Activated CD4-positive, alpha-beta T cell treated with anti-CD3 and anti-CD28 coated beads for 24 hours (primary cell): Measurements from ENCODE around the gene ADARB1.

ENCODE experiments used
- DNase-seq, 2 donors: peaks; one replicate each; pipeline ENCODE4 v3.0.0-alpha.2; 2020; ENCODE audit warnings: low read depth in 2 of 2

Gene ADARB1

DNA sequence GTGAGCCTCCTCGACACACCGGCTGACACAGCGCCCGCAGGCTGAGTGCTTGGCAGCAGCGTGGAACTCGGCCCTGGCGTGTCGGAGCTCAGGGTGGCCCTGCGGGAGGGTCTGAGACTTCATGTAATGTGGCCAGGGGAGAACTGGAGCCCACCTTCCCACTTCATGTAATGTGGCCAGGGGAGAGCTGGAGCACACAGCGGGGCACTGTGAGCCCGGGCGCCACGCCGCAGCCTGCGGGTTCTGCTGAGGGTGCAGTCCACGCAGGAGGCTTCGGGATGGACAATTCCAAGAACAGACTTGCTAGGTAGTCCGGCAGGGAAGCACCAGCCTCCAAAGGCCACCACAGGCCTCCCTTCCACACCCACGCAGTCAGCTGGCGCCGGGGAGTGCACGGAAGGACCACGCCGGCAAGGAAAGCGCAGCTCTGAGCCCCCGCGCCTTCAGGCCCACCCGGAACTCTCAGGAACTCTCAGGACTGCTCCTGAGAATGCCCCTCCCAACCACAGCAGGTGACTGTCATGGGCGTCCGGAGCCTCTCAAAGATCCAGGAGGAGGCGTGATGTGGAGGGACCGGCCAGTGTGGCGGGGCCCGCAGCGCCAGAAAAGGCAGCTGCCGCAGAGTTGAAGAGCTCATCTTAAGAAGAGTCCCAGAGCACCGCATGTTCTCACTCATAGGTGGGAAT is 19.3 kb upstream of the ADARB1 start:
- DNase-seq, result no peak

- DNase-seq, result no peak
Measured at GRCh38 chr21:45055861-45056260, 18.5 kb upstream of the ADARB1 start.

GRCh38 chr21:45056296-45056904 is 18.0 kb upstream of the ADARB1 start:
- no peak for DNase-seq

DNA sequence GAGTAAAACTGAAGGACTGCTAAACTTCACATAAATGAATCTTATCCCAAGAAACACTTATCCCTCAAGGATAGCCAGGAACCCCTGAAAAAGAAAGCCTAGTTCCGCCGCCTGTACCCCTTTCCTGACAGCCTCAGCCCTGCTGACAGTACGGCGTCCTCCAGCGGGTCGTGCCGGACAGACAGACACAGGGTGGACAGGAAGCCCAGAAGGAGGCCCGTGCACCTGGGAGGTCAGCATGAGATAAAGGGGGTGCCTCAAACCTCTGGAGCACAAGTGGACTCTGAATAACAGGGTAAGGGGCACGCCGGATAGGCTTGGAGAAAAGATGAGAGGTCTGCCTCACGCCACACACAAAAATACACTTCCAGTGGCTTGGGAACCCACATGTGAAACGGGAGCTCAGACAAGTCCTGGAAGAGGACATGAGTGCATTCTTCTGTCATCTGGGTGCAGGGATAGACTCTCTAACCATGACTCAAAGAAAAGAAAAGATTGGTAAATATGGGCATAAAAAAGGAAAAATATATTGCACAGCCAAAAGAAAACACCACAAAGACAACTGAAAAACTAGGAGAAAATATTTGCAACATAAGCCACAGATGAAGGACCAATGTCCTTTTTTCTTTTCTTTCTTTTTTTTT is 17.3 kb upstream of the ADARB1 start:
- DNase-seq, result no peak

DNA sequence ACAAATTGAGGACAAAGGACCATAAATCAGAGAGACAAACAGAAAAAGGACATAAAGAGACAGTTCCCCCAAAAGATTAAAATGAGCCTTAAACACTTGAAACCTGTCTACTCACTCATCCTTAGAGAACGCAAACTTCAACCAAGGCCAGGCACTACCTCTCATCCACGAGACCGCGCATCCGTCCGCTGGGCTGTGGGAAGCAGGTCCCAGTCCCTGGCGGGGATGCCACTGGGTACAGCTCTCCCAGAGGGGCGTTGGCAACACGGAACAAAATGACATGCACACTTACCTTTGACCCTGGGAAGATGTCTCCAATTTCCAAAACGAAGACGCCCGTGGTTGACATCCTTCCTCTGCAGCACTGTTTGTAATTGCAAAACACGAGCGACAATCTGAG is 16.5 kb upstream of the ADARB1 start:
- DNase-seq, result no peak

GRCh38 chr21:45059121-45059520 is 15.3 kb upstream of the ADARB1 start:
- DNase-seq, result no peak

GRCh38 chr21:45060089-45060488 is 14.3 kb upstream of the ADARB1 start:
- no peak for DNase-seq

DNA sequence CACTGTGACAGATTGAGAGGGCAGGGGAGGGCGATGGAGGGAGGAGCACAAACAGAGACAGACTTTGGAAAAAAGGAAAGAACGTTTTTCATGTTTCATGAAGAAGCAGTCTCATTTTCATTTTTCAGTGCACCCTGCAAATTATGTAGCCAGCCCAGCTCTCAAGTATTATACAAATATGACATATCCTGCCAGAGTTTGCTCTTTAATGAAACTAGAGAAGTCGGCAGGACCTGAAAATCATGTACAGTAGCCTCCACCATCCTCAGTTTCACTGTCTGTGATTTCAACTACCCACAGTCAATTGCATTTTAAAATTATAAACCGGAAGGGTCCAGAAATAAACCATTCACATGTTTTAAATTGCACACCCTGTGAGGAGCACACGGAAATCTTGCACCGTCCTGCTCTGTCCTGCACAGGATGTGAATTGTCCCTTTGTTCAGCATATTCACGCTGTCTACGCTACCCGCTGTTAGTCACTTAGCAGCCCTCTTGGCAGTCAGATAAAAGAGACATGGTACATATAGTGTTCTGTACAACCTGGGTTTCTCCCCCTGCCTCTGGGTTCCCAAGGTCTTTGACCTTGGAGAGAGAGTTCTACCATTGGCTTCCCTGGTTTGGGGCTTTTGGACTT is 13.6 kb upstream of the ADARB1 start:
- DNase-seq, result no peak

DNA sequence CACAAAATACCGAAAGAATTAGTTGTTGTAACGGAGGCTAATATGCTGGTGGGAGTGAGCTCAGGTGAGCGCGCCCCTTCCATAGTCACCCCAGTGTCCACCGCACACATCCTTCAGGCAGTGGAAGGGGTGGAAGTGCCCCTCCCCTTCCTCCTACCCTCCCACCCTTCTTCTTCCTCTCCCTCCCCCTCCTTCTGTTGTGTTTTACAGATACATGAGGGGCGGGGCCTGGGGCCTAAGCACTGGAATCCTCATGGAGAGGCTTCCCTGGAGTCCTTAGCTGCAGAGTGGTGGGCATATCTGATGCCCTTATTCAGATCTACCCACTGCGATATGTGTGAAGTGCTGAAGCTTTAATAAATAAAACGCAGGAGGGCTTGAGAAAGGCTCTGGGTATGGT is 10.3 kb upstream of the ADARB1 start:
- DNase-seq, result no peak

- no peak for DNase-seq
Measured at GRCh38 chr21:45064618-45065399, 9.6 kb upstream of the ADARB1 start.

DNA sequence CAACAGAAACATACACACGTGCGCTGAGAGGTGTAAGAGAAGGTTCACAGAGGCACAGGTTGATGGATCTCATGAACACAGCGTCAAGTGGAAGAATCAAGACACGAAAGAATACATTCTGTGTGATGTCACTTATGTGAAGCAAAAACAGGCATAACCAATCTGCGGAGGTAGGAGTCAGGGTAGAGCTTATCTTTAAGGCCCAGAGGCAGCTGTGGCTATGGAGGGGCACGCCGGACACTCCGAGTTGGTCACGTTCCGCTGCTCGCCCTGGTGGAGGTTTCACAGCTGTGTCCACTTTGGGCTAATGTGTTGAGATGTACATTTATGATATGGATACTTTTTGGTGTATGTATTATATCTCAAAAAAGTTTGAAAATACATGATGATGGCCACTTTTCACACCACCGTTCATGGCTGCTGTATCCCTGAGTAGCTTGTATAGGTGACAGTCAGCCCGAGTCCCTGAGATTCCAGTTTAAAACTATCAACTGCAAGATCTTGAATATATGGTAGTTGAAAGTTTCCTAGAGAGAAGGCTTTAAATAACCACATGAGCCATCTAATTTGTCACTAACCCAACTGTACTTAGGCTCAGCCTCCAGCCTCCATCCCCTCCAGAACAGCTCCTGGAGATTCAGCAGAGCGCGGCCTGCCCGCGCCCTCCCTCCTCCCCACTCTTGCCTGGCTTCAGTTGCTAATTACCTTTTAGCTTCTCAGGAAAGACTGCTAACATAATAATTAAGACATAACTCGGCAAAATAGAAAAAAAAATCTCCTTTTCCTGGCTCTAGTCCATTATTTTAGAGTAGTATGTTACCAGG is 6.7 kb upstream of the ADARB1 start:
- DNase-seq, result no peak

DNA sequence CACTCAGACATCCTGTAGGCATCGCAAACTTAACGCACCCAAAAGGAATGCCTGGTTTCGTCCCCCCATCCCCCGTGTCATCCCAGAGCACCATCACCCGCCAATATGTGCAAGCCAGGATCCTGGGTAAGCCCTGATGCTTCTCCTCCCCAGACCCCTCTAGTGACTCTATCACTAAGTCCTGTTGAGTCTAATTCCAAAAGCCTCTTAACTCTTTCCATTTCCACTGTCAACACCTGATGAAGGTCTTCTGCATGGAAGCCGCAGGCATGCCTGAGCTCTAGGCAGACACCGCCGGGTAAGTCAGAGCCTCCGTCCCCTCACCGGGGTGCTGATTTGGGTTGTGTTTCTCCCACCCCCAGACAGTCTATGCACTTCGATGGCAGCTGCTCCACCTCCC is 5.3 kb upstream of the ADARB1 start:
- no peak for DNase-seq

DNA sequence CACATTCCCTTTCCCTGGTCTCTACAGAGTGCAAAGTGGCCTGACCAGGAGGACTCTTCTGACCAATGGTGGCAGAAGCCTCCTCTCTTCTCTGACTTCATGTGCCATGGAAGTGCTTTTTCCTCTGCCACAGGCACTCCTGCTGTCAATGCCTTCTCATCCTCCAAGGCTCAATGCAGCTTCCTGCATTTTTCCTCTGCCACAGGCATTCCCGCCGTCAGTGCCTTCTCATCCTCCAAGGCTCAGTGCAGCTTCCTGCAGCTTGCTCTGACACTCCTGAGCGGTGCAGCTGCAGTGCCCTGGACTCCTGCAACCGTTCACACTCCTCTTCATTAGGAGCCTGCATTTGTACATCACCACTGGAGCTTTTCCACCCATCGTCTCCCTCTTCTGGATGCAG is 4.7 kb upstream of the ADARB1 start:
- DNase-seq, result no peak

- DNase-seq, result no peak
Measured at GRCh38 chr21:45071078-45071873, 3.1 kb upstream of the ADARB1 start.

DNA sequence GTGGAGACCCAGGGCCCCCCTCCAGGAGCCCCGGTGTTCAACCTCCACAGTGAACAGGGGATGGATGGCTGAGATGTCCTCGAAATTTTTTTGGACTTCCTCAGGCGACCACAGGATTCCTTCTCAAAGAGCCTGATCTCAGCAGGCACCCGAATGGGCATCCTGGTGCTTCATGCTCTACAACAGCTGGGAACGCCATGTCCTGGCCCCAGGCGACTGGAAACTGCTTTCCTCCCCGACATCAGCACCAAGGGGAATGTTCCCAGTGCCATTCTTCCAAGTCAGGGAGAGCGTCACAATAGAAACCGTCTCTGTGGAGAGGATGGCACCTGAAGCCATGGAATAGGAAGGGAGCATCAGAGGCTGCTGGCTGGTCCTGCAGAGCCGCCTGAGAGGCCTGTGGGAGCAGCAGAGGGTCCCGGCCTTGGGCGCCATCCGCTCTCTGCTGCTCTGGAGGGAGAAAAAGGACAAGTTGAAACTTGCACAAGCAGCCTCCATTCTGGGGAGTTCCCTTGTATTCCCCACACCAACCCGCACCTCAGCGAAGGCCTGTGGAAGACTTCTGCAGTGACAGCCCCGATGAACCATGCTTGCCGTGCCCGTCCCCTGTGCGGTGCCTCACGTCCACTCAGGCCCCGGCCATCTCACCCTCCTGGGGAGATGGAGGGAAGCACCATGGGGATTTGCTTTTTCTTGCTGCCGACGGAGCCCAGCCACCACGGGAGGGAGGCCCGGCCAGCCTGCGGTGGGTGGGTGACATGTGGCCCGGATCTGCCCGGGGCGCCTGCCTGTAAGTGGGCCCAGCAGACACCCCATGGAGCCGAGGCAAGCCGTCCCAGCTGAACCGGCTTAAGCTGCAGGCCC is 2.3 kb upstream of the ADARB1 start:
- DNase-seq, result no peak

- no peak for DNase-seq
Measured at GRCh38 chr21:45072738-45073300, 1.6 kb upstream of the ADARB1 start.

DNA sequence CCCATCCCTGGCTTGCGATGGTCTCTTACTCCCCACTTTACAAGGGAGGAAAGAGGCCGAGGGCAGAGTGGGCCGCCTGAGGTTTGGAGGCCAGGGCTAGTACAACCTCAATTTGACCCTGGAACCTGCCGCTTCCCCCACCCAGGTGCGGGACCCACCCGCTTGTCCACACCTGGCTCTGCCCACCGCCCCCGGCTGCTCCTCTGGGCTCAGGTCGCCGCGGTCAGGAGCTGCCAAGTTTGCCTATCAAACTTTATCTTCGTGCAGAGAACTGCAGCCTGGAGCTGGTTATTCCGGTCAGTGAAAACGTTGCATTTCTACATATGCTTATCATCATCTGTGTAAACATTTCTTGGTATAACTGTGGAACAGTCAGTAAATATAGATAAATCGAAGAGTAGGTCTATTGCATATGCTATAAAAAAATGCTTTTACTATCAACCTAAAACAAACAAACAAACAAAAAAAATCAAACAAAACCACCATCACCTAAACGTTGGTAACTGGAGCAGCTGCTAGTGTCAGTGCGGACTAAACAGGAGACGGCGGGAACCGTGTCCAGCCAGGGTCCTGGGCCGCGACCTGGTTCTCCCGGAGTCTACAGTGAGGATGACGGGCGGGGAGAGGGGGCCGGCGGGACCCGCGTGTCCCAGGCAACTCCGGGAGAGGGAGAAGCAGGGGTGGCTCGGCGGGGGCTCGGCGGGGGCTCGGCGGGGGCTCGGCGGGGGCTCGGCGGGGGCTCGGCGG is 906 bp upstream of the ADARB1 start:
- no peak for DNase-seq
